Activated CD8-positive, alpha-beta memory T cell treated with anti-CD3 and anti-CD28 coated beads for 48 hours (primary cell): ENCODE data around the gene PSMA3.
"Not testable (repeated sequence)": the region's sequence is repeated elsewhere in the genome, so short reads cannot be mapped to it uniquely, and the experiment has no call there.

Experiments used
- DNase-seq, 3 experiments: peaks; one replicate each; pipeline ENCODE4 v3.0.0-alpha.2; 2020; ENCODE audit warnings: low read depth in 2 of 3, low spot score in 2 of 3

The PSMA3 gene

GRCh38 chr14:58244556-58245387 lies at the start of gene PSMA3:
Gene PSMA3 (plus strand): TSS chr14:58244843. CDS start chr14:58244921, 78 bp downstream.
- peak; percentile 77 to 96 (median 93) for DNase-seq

GRCh38 chr14:58196198-58196597 lies 48.4 kb upstream of the PSMA3 start:
- DNase-seq: no peak

- no peak for DNase-seq
Measured at GRCh38 chr14:58198086-58198485, 46.6 kb upstream of the PSMA3 start.

- DNase-seq: peak; percentile 70 to 86 (median 76)
Measured at GRCh38 chr14:58199726-58200479, 44.7 kb upstream of the PSMA3 start, which contains the start of gene ACTR10. Gene ACTR10 (plus strand): TSS chr14:58200149. CDS start chr14:58200218, 69 bp downstream.

- no peak for DNase-seq
Measured at GRCh38 chr14:58200480-58200841, 44.2 kb upstream of the PSMA3 start.

- DNase-seq: no peak
Measured at GRCh38 chr14:58200846-58201245, 43.8 kb upstream of the PSMA3 start.

- no peak for DNase-seq
Measured at GRCh38 chr14:58213176-58213575, 31.5 kb upstream of the PSMA3 start.

GRCh38 chr14:58215191-58215914 lies 29.3 kb upstream of the PSMA3 start:
- no peak for DNase-seq

GRCh38 chr14:58216544-58216943 lies 28.1 kb upstream of the PSMA3 start:
- no peak for DNase-seq

GRCh38 chr14:58227096-58227819 lies 17.4 kb upstream of the PSMA3 start:
- DNase-seq: no peak

GRCh38 chr14:58238252-58239243 lies 6.1 kb upstream of the PSMA3 start:
- DNase-seq: no peak

- DNase-seq: peak; percentile 51 to 92 (median 79)
Measured at GRCh38 chr14:58239244-58240195, 5.1 kb upstream of the PSMA3 start.

GRCh38 chr14:58243790-58244555 lies 670 bp upstream of the PSMA3 start:
- no peak for DNase-seq

GRCh38 chr14:58245562-58245961 lies 919 bp downstream of the PSMA3 start:
- DNase-seq: no peak

GRCh38 chr14:58249611-58250010 lies 5.0 kb downstream of the PSMA3 start:
- no peak for DNase-seq

GRCh38 chr14:58258156-58258555 lies 13.5 kb downstream of the PSMA3 start:
- DNase-seq: no peak

GRCh38 chr14:58262005-58262404 lies 17.4 kb downstream of the PSMA3 start:
- DNase-seq: not testable (repeated sequence)

- DNase-seq: no peak
Measured at GRCh38 chr14:58265401-58265800, 20.8 kb downstream of the PSMA3 start.
